WI38 (cell line): ENCODE measurements around the gene FNDC3A.

Experiments
- H3K4me3 ChIP-seq: 2 replicates; pipeline ENCODE4 v1.5.1; 2011; ENCODE audit warnings: low read depth, mild to moderate bottlenecking, control low read depth, low read length
- CTCF ChIP-seq: IDR thresholded peaks from 2 replicates; pipeline ENCODE4 v1.5.1; 2012; ENCODE audit warnings: low read depth, mild to moderate bottlenecking, control low read depth, low read length

FNDC3A gene

GRCh38 chr13:49235856-49236431 is 260.2 kb downstream of the FNDC3A start:
- no peak for TF ChIP-seq CTCF

GRCh38 chr13:49238621-49239020 is 262.9 kb downstream of the FNDC3A start:
- no peak for TF ChIP-seq CTCF
- no peak overlapping the region for H3K4me3 ChIP-seq

More at GRCh38 chr13:49235856-49236431, 260.2 kb downstream of the FNDC3A start:
- H3K4me3 ChIP-seq, result no peak overlapping the region

- TF ChIP-seq CTCF, result peak; percentile 31; the same call in 1 of the 2 replicates
- H3K4me3 ChIP-seq, result no peak overlapping the region
Observed at GRCh38 chr13:49240017-49240416, 264.3 kb downstream of the FNDC3A start.

- H3K4me3 ChIP-seq, result no peak overlapping the region
- no peak for TF ChIP-seq CTCF
Observed at GRCh38 chr13:49241296-49241695, 265.6 kb downstream of the FNDC3A start.

GRCh38 chr13:49245101-49245500 is 269.4 kb downstream of the FNDC3A start:
- H3K4me3 ChIP-seq, result no peak overlapping the region
- TF ChIP-seq CTCF, result no peak

GRCh38 chr13:49246850-49247642 is 271.3 kb downstream of the FNDC3A start:
- H3K4me3 ChIP-seq, result peak overlapping the region; percentile 90
- TF ChIP-seq CTCF, result no peak
